ENCODE measurements around the gene RAPGEF3.

GRCh38 chr12:47791351-47791746 lies 32.7 kb upstream of the RAPGEF3 start:
- no peak for TF ChIP-seq CTCF (IDR thresholded peaks at IDR 0.05; ENCODE audit: insufficient read depth, low read length)
- no peak for TF ChIP-seq POLR2AphosphoS5 (IDR thresholded peaks at IDR 0.05; ENCODE audit: low read depth)
- no peak for TF ChIP-seq REST (IDR thresholded peaks at IDR 0.05; ENCODE audit: insufficient replicate concordance, low read depth)
- no peak for TF ChIP-seq GABPA (IDR thresholded peaks at IDR 0.05; ENCODE audit: low read depth)
- no peak for TF ChIP-seq SPI1 (IDR thresholded peaks at IDR 0.05; ENCODE audit: borderline replicate concordance, low read depth)

All from HL-60 (cell line).